Uterus (tissue), 4 donors: ENCODE data around the gene ITPRIPL2. TPM values are rescaled to one million over a fixed set of nuclear protein-coding genes. Genes with fewer than 3 reads are reported as not detected.
A peak's percentile ranks its signal among the peaks of the same experiment; 100 is the strongest.

Source experiments
- DNase-seq, 2 donors: peaks; one replicate each; pipeline ENCODE4 v3.0.0-alpha.2; 2019 to 2020
- H3K27ac ChIP-seq, 2 donors: fragments of 200-600 bp; sonication (generic); 1 replicate in 1 of 2; 2 replicates in 1 of 2; pipeline ENCODE4 v1.5.1; 2016 to 2018
- H3K27me3 ChIP-seq, 2 donors: fragments of 200-600 bp; sonication (generic); one replicate each; pipeline ENCODE4 v1.5.1; 2018 to 2019; ENCODE audit warnings: control low read depth in 1 of 2
- H3K36me3 ChIP-seq, 2 donors: fragments of 200-600 bp; sonication (generic); one replicate each; pipeline ENCODE4 v1.5.1; 2019; ENCODE audit warnings: control low read depth in 1 of 2
- H3K4me1 ChIP-seq, 2 donors: fragments of 200-600 bp; sonication (generic); one replicate each; pipeline ENCODE4 v1.5.1; 2018 to 2019; ENCODE audit warnings: control low read depth in 1 of 2
- H3K4me3 ChIP-seq, 2 donors: fragments of 200-600 bp; sonication (generic); 1 replicate in 1 of 2; 2 replicates in 1 of 2; pipeline ENCODE4 v1.5.1; 2018 to 2019; ENCODE audit warnings: mild to moderate bottlenecking in 1 of 2
- H3K9me3 ChIP-seq, 2 donors: fragments of 200-600 bp; sonication (generic); one replicate each; pipeline ENCODE4 v1.5.1; 2019; ENCODE audit warnings: control low read depth in 1 of 2
- CTCF ChIP-seq, 4 experiments: fragments of 200-600 bp in 2 of 4; fragments of 450-650 bp in 2 of 4; sonication (generic) in 2 of 4; IDR thresholded peaks; one replicate each; pipeline ENCODE4 v1.5.1; 2016 to 2019; ENCODE audit warnings: antibody characterized with exemption in 4 of 4, mild to moderate bottlenecking in 2 of 4, moderate library complexity in 1 of 4
- POLR2A ChIP-seq, 2 donors: fragments of 450-650 bp; IDR thresholded peaks; one replicate each; pipeline ENCODE4 v1.6.1; 2016; ENCODE audit warnings: antibody characterized with exemption in 2 of 2, mild to moderate bottlenecking in 1 of 2, moderate library complexity in 1 of 2
- intact Hi-C: fragments of 100-400 bp; cut with DNase I; formaldehyde crosslinking; loops from one replicate; pipeline ENCODE4 v1.15.1; 2023; ENCODE audit warnings: low total_unique reads
- total RNA-seq, 4 donors: library from RNA; depleted of rRNA in 3 of 4; stranded (reverse); fragments of >200 nt in 3 of 4; gene quantifications; one replicate each; pipeline versions ENCODE4 v1.1.0 to v1.2.4, GENCODE V29; 2014 to 2023
- donor health status: DM: yes; HTN: yes; CAD: no.

ITPRIPL2 gene
- total RNA-seq, 4 donors from 2014 or later = 17.9 to 74.1 (median 43.7) TPM

GRCh38 chr16:19115148-19116021, 1.6 kb downstream of the ITPRIPL2 start:
- no peak for DNase-seq
- peaks cover 13 to 16% of the 10 kb centered on the region in 2 donors for H3K4me1 ChIP-seq
- peak overlapping the region; percentile 94 to 95 for H3K27ac ChIP-seq
- intact Hi-C loops = no loop called here
- H3K36me3 ChIP-seq = no peaks in the 10 kb centered on the region
- peak overlapping the region; percentile 46 to 69 for H3K4me3 ChIP-seq
- no peaks in the 10 kb centered on the region for H3K27me3 ChIP-seq
- peak in 1 of 4 experiments; percentile 22 for TF ChIP-seq CTCF (IDR thresholded peaks at IDR 0.05)
- no peak for TF ChIP-seq POLR2A (IDR thresholded peaks at IDR 0.05)
- H3K9me3 ChIP-seq = no peaks in the 10 kb centered on the region

GRCh38 chr16:19116711-19117449, 3.1 kb downstream of the ITPRIPL2 start:
- no peak overlapping the region for H3K4me3 ChIP-seq
- TF ChIP-seq CTCF (IDR thresholded peaks at IDR 0.05) = no peak
- no peak for TF ChIP-seq POLR2A (IDR thresholded peaks at IDR 0.05)
- no peak for DNase-seq
- H3K4me1 ChIP-seq = peaks cover 13 to 20% of the 10 kb centered on the region in 2 donors
- no peaks in the 10 kb centered on the region for H3K27me3 ChIP-seq
- H3K27ac ChIP-seq = peak overlapping the region; percentile 91 to 94
- H3K9me3 ChIP-seq = no peaks in the 10 kb centered on the region
- H3K36me3 ChIP-seq = no peaks in the 10 kb centered on the region
- intact Hi-C loops = no loop called here

- TF ChIP-seq POLR2A (IDR thresholded peaks at IDR 0.05) (no peak), CTCF (IDR thresholded peaks at IDR 0.05) (no peak)
- peak; percentile 69 to 78 for DNase-seq
- Histone ChIP-seq H3K9me3 (no peaks in the 10 kb centered on the region), H3K27ac (peak overlapping the region; percentile 91 to 94), H3K4me3 (peak overlapping the region; percentile 32 to 36), H3K27me3 (no peaks in the 10 kb centered on the region), H3K36me3 (no peaks in the 10 kb centered on the region), H3K4me1 (peaks cover 13 to 16% of the 10 kb centered on the region in 2 donors)
- intact Hi-C loops = no loop called here
Observed at GRCh38 chr16:19118938-19119431, 5.2 kb downstream of the ITPRIPL2 start.

GRCh38 chr16:19119564-19119963, 5.8 kb downstream of the ITPRIPL2 start:
- no peaks in the 10 kb centered on the region for H3K36me3 ChIP-seq
- intact Hi-C loops = no loop called here
- peak overlapping the region; percentile 91 to 94 for H3K27ac ChIP-seq

More at GRCh38 chr16:19119564-19119963, 5.8 kb downstream of the ITPRIPL2 start:
- Histone ChIP-seq H3K4me1 (peaks cover 13 to 16% of the 10 kb centered on the region in 2 donors), H3K4me3 (peak overlapping the region; percentile 32 to 36), H3K9me3 (no peaks in the 10 kb centered on the region), H3K27me3 (no peaks in the 10 kb centered on the region)
- TF ChIP-seq CTCF (IDR thresholded peaks at IDR 0.05) = no peak
- TF ChIP-seq POLR2A (IDR thresholded peaks at IDR 0.05) = no peak
- peak in 1 of 2 donors; percentile 34 for DNase-seq
